GM19395 (cell line): ENCODE data around the gene KMT5B.
A peak's percentile ranks its signal among the peaks of the same experiment; 100 is the strongest.
"Not testable (repeated sequence)": the region's sequence is repeated elsewhere in the genome, so short reads cannot be mapped to it uniquely, and the experiment has no call there.

ENCODE experiments used
- ATAC-seq: cut with Tn5 transposase; IDR thresholded peaks from one replicate; pipeline ENCODE4 v1.9.1; 2021; ENCODE audit warnings: mild to moderate bottlenecking, moderate library complexity; ENCODE audit not compliant: unreplicated experiment

The KMT5B gene

GRCh38 chr11:68213135-68213515 lies at the start of gene KMT5B:
Gene KMT5B (minus strand): TSS chr11:68213296. CDS start chr11:68190076, 23,220 bp downstream.
- peak; percentile 16 for ATAC-seq

- no peak for ATAC-seq
Measured at GRCh38 chr11:68262544-68262827, 49.4 kb upstream of the KMT5B start.

- ATAC-seq: no peak
Measured at GRCh38 chr11:68261749-68262543, 48.9 kb upstream of the KMT5B start.

GRCh38 chr11:68261006-68261405 lies 47.9 kb upstream of the KMT5B start:
- no peak for ATAC-seq

GRCh38 chr11:68260484-68260883 lies 47.4 kb upstream of the KMT5B start:
- ATAC-seq: no peak

GRCh38 chr11:68259122-68259959 lies 46.2 kb upstream of the KMT5B start:
- ATAC-seq: no peak

- ATAC-seq: no peak
Measured at GRCh38 chr11:68258363-68258765, 45.3 kb upstream of the KMT5B start.

- no peak for ATAC-seq
Measured at GRCh38 chr11:68257477-68258362, 44.6 kb upstream of the KMT5B start.

- ATAC-seq: no peak
Measured at GRCh38 chr11:68256331-68256741, 43.2 kb upstream of the KMT5B start.

GRCh38 chr11:68255526-68255925 lies 42.4 kb upstream of the KMT5B start:
- ATAC-seq: no peak

- no peak for ATAC-seq
Measured at GRCh38 chr11:68254421-68254820, 41.3 kb upstream of the KMT5B start.

- no peak for ATAC-seq
Measured at GRCh38 chr11:68251765-68252164, 38.7 kb upstream of the KMT5B start.

- ATAC-seq: not testable (repeated sequence)
Measured at GRCh38 chr11:68244912-68245311, 31.8 kb upstream of the KMT5B start.

GRCh38 chr11:68243847-68244246 lies 30.8 kb upstream of the KMT5B start:
- not testable (repeated sequence) for ATAC-seq

GRCh38 chr11:68242616-68243015 lies 29.5 kb upstream of the KMT5B start:
- no peak for ATAC-seq

- no peak for ATAC-seq
Measured at GRCh38 chr11:68231621-68232020, 18.5 kb upstream of the KMT5B start.

- no peak for ATAC-seq
Measured at GRCh38 chr11:68229601-68230000, 16.5 kb upstream of the KMT5B start.

GRCh38 chr11:68226421-68226820 lies 13.3 kb upstream of the KMT5B start:
- no peak for ATAC-seq

- no peak for ATAC-seq
Measured at GRCh38 chr11:68224606-68225005, 11.5 kb upstream of the KMT5B start.

- ATAC-seq: no peak
Measured at GRCh38 chr11:68223275-68223674, 10.2 kb upstream of the KMT5B start.

- ATAC-seq: no peak
Measured at GRCh38 chr11:68221406-68221805, 8.3 kb upstream of the KMT5B start.
